HepG2 (cell line): Measurements from ENCODE around the gene OR10P1. TPM values are rescaled to one million over a fixed set of nuclear protein-coding genes. Genes with fewer than 3 reads are reported as not detected.

Experiments used
- ATAC-seq: fragments of 200-7000 bp; cut with Tn5 transposase; 3 replicates; pipeline ENCODE4 v1.9.1; 2020; ENCODE audit warnings: mild to moderate bottlenecking, moderate library complexity
- BruUV-seq: library from RNA; stranded (reverse); fragments of 400-500 nt; replicated peaks from 2 replicates; lab custom pipeline; 2021; lab: Mats Ljungman, UMichigan
- CTCF ChIA-PET: fragments of 300-600 bp; formaldehyde crosslinking; extraction: SDS; loops from one replicate; lab custom pipeline; 2021; ENCODE audit warnings: low total read pairs, inconsistent platforms, low intra/inter-chr PET ratio; lab: Yijun Ruan, JAX
- POLR2A ChIA-PET: fragments of 350-600 bp; sonication (Branson Sonifier 250); formaldehyde crosslinking; loops from one replicate; lab custom pipeline; 2020; ENCODE audit warnings: antibody characterized with exemption, inconsistent platforms; lab: Yijun Ruan, JAX
- DNase-seq: peaks from one replicate; pipeline ENCODE4 v3.0.0-alpha.2; 2015; ENCODE audit warnings: low spot score
- FAIRE-seq: peaks from 3 replicates; lab custom pipeline; 2011; peaks lifted over from hg19 to GRCh38; lab: Jason Lieb, UNC
- H2AFZ ChIP-seq: one replicate; pipeline ENCODE4 v1.6.1; 2011; ENCODE audit warnings: low read length, inconsistent platforms
- H3K27ac ChIP-seq: fragments of 300-600 bp; 3 replicates; pipeline ENCODE4 v1.8.0; 2011; ENCODE audit warnings: mixed run types, mild to moderate bottlenecking, mixed read lengths, low read length, inconsistent platforms; ENCODE audit not compliant: insufficient read depth; ENCODE audit errors: extremely low read length
- H3K27me3 ChIP-seq, 2 experiments: fragments of 200-600 bp in 1 of 2; 2 replicates in 1 of 2; 3 replicates in 1 of 2; pipeline versions ENCODE4 v1.6.0 to v1.8.0; 2011; ENCODE audit warnings: low read length in 2 of 2, mild to moderate bottlenecking in 2 of 2, moderate library complexity in 2 of 2, inconsistent platforms in 1 of 2; ENCODE audit not compliant: insufficient read depth in 2 of 2, control insufficient read depth in 1 of 2
- H3K36me3 ChIP-seq, 2 experiments: fragments of 200-600 bp in 1 of 2; replicated peaks in 1 of 2; 2 replicates in 1 of 2; 3 replicates in 1 of 2; pipeline versions ENCODE4 v1.5.1 to v1.8.0; 2011; ENCODE audit warnings: low read length in 2 of 2, inconsistent platforms in 1 of 2; ENCODE audit not compliant: insufficient read depth in 2 of 2, control insufficient read depth in 1 of 2
- H3K4me1 ChIP-seq: 2 replicates; pipeline ENCODE4 v1.5.1; 2012; ENCODE audit warnings: low read length, inconsistent platforms; ENCODE audit not compliant: insufficient read depth
- H3K4me2 ChIP-seq: 2 replicates; pipeline ENCODE4 v1.6.0; 2011; ENCODE audit warnings: low read depth, low read length, inconsistent platforms
- H3K4me3 ChIP-seq, 3 experiments: fragments of 200-600 bp in 1 of 3; sonication (generic), shearing (Covaris generic) in 1 of 3; replicated peaks in 1 of 3; 2 replicates each; pipeline ENCODE4 v1.5.1; 2011 to 2016; ENCODE audit warnings: low read length in 3 of 3, inconsistent platforms in 2 of 3, low read depth in 2 of 3, mild to moderate bottlenecking in 2 of 3, control low read depth in 1 of 3, mixed read lengths in 1 of 3; ENCODE audit not compliant: insufficient read depth in 1 of 3
- H3K79me2 ChIP-seq: one replicate; pipeline ENCODE4 v1.6.1; 2011; ENCODE audit warnings: low read length, inconsistent platforms; ENCODE audit not compliant: insufficient read depth
- H3K9ac ChIP-seq: 2 replicates; pipeline ENCODE4 v1.6.0; 2011; ENCODE audit warnings: mild to moderate bottlenecking, low read depth, low read length, inconsistent platforms; ENCODE audit not compliant: insufficient read depth
- H3K9me3 ChIP-seq: 2 replicates; pipeline ENCODE4 v1.5.1; 2012; ENCODE audit warnings: mild to moderate bottlenecking, low read length
- H4K20me1 ChIP-seq: 2 replicates; pipeline ENCODE4 v1.6.0; 2011; ENCODE audit warnings: inconsistent platforms, mild to moderate bottlenecking, low read length, moderate library complexity; ENCODE audit not compliant: insufficient read depth
- CEBPB ChIP-seq: IDR thresholded peaks from 2 replicates; pipeline ENCODE4 v1.6.1; 2011; ENCODE audit warnings: low read depth, low read length, improper control_type of control experiment, borderline replicate concordance
- DR1 ChIP-seq: sonication (generic); formaldehyde crosslinking; IDR thresholded peaks from 2 replicates; pipeline ENCODE4 v1.8.0; 2021; ENCODE audit warnings: mild to moderate bottlenecking, missing genetic modification reagents, inconsistent platforms
- HES4 ChIP-seq: sonication (generic); formaldehyde crosslinking; IDR thresholded peaks from 2 replicates; pipeline ENCODE4 v1.9.0; 2021; ENCODE audit warnings: mild to moderate bottlenecking, missing genetic modification reagents, borderline replicate concordance
- STAG1 ChIP-seq: sonication (generic); formaldehyde crosslinking; IDR thresholded peaks from 2 replicates; pipeline ENCODE4 v1.4.0; 2020; ENCODE audit warnings: missing genetic modification reagents
- TEAD3 ChIP-seq: optimal IDR thresholded peaks from 2 replicates; pipeline ENCODE3; 2016; ENCODE audit warnings: borderline replicate concordance
- ZNF260 ChIP-seq: sonication (generic); formaldehyde crosslinking; IDR thresholded peaks from 2 replicates; pipeline ENCODE4 v1.4.0; 2020; ENCODE audit warnings: missing genetic modification reagents, low read depth, mild to moderate bottlenecking, borderline replicate concordance
- WGBS: methylation state at CpG from one replicate; pipeline ENCODE4 v1.1.6; 2017; ENCODE audit warnings: low lambda C conversion rate; 5-methylcytosine and 5-hydroxymethylcytosine counted together
- in situ Hi-C: cut with HindIII; loops from 2 replicates; pipeline ENCODE4 v1.10.0; 2017; ENCODE audit warnings: low pct_unique_long_range_greater_than_20kb; ENCODE audit not compliant: extremely low pct_ligation_motif_present
- intact Hi-C: fragments of 100-400 bp; cut with micrococcal nuclease; formaldehyde crosslinking; loops from one replicate; pipeline ENCODE4 v1.10.0; 2022; ENCODE audit not compliant: unreplicated experiment
- polyA plus RNA-seq, 8 experiments: library from polyadenylated mRNA; depleted of rRNA in 3 of 8; stranded (reverse) in 7 of 8; unstranded in 1 of 8; fragments of >200 nt; fragmentation: Illumina TruSeq in 4 of 8; extraction: Trizol in 4 of 8; gene quantifications; 2 replicates each; pipeline versions ENCODE4 v1.2.1 to v1.2.3, GENCODE V29; 2011 to 2016; ENCODE audit warnings: low read depth in 4 of 8, missing spikeins in 1 of 8, mixed read lengths in 1 of 8; ENCODE audit not compliant: insufficient read depth in 1 of 8
- total RNA-seq, 5 experiments: library from RNA; depleted of rRNA; stranded (reverse); fragments of >200 nt; fragmentation: Illumina TruSeq; extraction: Trizol; gene quantifications; 2 replicates each; pipeline ENCODE4 v1.2.3, GENCODE V29; 2016; ENCODE audit warnings: low read depth in 1 of 5
- TF ChIP-seq, protein P1 (sequence below): sonication (generic); formaldehyde crosslinking; IDR thresholded peaks from 2 replicates; pipeline ENCODE4 v1.4.0; 2020; ENCODE audit warnings: missing genetic modification reagents, borderline replicate concordance
- TF ChIP-seq, protein P2 (sequence below): sonication (generic); formaldehyde crosslinking; IDR thresholded peaks from 2 replicates; pipeline ENCODE4 v1.5.0; 2020; ENCODE audit warnings: mild to moderate bottlenecking, missing genetic modification reagents, moderate library complexity
- TF ChIP-seq, protein P3 (sequence below): sonication (generic); formaldehyde crosslinking; IDR thresholded peaks from 2 replicates; pipeline ENCODE4 v1.4.0; 2020; ENCODE audit warnings: missing genetic modification reagents

OR10P1 gene
- total and polyA plus RNA-seq, 2 of the 13 experiments (the other 11 are each of a cell fraction or from before 2014, with no cell fraction given) = not detected

DNA sequence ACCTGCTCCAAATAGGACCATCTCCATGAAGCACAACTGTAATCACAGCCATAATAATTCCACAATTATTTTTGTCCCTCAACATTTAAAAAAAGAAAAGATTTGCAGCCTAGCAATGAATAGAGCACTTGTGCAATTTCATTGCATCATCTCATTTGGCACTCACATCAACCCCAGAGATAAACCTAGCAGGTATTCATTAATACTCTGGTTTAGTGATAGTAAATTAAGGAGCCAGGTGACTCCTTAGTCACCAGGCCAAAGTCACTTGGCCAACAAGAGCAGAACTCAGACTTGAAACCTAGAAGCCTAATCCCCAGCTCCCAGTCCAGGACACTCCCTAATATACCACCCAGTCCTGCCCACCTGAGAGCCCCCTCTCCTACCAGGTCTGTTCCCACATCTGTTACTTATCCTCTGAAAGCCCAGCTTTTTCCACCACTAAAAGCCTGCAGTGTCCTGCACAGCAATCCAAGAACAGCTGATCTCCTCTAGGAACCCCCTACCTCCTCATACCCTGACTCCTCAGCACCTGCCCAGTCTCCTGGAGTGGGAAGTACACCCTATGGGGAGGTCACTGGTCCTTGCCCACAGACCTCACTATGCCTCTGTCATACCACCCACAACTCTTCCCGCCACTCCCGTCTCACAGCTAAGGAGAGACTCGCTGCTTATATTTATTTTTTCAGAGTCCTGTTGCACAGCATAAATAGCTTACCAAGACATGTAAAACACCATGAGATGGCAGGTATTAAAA lies 22.1 kb downstream of the OR10P1 start:
- ChIA-PET CTCF (interaction anchor here (2.2 kb wide), 1 partner anchor 79 kb away, joined by 23 read pairs; no protein-coding TSS in a partner anchor), POLR2A (no interaction called here)
- Histone ChIP-seq H4K20me1 (no peaks in the 10 kb centered on the region), H2AFZ (no peak overlapping the region), H3K9ac (no peak overlapping the region), H3K27me3 (no peaks in the 10 kb centered on the region), H3K79me2 (no peaks in the 10 kb centered on the region), H3K4me1 (peaks cover 10% of the 10 kb centered on the region), H3K9me3 (no peaks in the 10 kb centered on the region), H3K4me2 (no peak overlapping the region), H3K27ac (no peak overlapping the region), H3K36me3 (no peaks in the 10 kb centered on the region), H3K4me3 (no peak overlapping the region)
- intact Hi-C loops = loop anchor here (1.0 kb wide), 1 partner anchor 22 kb away; a partner anchor contains a TSS
- FAIRE-seq = no peak
- no peak for ATAC-seq
- TF ChIP-seq DR1 (CRISPR knock-in tag) (no peak), CEBPB (0 out of 2 replicates have a peak, but pooled peaks have one; percentile 21), HES4 (CRISPR knock-in tag) (no peak), ZNF260 (CRISPR knock-in tag) (no peak)
- WGBS = 19% methylated on average over 3 of the region's 3 CpGs
- BruUV-seq = no TSS peak
- in situ Hi-C loops = no loop called here
- no peak for DNase-seq

DNA sequence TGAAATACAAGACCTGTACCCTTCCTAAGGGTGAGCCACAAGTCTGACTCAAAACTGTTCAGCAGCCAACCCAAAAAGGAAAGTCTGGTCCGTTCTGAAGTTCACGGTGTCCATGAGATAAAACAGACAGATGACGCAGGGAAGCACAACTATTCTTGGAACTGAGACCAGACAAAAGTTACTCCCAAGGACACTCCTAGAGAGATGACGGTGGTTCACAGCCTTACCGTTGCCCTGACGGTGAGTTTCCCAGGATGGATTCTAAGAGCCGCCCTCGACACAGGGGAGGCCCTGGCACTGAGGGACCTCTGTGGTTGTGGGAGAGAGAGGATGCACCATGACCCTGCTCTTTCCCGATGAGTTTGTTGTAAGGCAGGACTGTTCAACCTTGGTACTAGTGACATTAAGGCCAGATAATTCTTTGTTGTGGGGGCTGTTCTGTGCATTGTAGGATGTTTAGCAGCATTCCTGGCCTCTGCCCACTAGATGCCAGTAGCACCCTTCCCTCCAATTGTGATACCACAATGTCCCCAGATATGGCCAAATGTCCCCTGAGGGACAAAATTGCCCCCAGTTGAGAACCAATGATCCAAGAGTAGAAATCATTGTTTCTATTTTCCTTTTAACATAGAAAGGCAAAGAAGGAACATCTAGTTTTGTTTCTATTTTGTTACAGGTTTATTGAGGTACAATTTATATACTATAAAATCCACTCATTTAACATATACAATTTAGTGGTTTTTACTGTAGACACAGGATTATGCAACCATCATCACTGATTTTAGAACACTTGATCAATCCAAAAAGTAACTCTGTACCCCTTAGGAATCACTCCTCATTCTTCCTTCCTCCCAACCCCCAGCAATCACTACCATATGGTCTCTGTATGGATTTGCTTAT lies 23.0 kb downstream of the OR10P1 start:
- H3K9me3 ChIP-seq = no peaks in the 10 kb centered on the region
- intact Hi-C loops (loop anchor here (1.0 kb wide), 3 partner anchors 22 to 78 kb away; a partner anchor contains a TSS), in situ Hi-C loops (loop anchor here (5.0 kb wide), 1 partner anchor 78 kb away; no protein-coding TSS in a partner anchor)
- FAIRE-seq (peak; percentile 49), ATAC-seq (peak; percentile 76), DNase-seq (peak; percentile 27)
- H3K79me2 ChIP-seq = no peaks in the 10 kb centered on the region
- POLR2A ChIA-PET = no interaction called here
- BruUV-seq = no TSS peak
- H3K27me3 ChIP-seq = 0 out of 5 replicates have a peak, but pooled peaks cover 0 to 1% of the 10 kb centered on the region in 2 experiments
- no peak overlapping the region for H3K4me2 ChIP-seq
- CTCF ChIA-PET = interaction anchor here (1.3 to 2.2 kb wide), 3 partner anchors 22 to 78 kb away, joined by 6 to 23 read pairs (median 9); a partner anchor contains a TSS
- H3K27ac ChIP-seq = no peak overlapping the region
- H3K9ac ChIP-seq = no peak overlapping the region
- no peak overlapping the region for H3K4me3 ChIP-seq
- H2AFZ ChIP-seq = no peak overlapping the region
- no peaks in the 10 kb centered on the region for H3K36me3 ChIP-seq
- WGBS = 30% methylated on average over 9 of the region's 9 CpGs
- H3K4me1 ChIP-seq = peaks cover 10% of the 10 kb centered on the region
- H4K20me1 ChIP-seq = no peaks in the 10 kb centered on the region
- TF ChIP-seq, protein P1, sequence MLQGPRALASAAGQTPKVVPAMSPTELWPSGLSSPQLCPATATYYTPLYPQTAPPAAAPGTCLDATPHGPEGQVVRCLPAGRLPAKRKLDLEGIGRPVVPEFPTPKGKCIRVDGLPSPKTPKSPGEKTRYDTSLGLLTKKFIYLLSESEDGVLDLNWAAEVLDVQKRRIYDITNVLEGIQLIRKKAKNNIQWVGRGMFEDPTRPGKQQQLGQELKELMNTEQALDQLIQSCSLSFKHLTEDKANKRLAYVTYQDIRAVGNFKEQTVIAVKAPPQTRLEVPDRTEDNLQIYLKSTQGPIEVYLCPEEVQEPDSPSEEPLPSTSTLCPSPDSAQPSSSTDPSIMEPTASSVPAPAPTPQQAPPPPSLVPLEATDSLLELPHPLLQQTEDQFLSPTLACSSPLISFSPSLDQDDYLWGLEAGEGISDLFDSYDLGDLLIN (CRISPR knock-in tag) = no peak
- TF ChIP-seq, protein P2, sequence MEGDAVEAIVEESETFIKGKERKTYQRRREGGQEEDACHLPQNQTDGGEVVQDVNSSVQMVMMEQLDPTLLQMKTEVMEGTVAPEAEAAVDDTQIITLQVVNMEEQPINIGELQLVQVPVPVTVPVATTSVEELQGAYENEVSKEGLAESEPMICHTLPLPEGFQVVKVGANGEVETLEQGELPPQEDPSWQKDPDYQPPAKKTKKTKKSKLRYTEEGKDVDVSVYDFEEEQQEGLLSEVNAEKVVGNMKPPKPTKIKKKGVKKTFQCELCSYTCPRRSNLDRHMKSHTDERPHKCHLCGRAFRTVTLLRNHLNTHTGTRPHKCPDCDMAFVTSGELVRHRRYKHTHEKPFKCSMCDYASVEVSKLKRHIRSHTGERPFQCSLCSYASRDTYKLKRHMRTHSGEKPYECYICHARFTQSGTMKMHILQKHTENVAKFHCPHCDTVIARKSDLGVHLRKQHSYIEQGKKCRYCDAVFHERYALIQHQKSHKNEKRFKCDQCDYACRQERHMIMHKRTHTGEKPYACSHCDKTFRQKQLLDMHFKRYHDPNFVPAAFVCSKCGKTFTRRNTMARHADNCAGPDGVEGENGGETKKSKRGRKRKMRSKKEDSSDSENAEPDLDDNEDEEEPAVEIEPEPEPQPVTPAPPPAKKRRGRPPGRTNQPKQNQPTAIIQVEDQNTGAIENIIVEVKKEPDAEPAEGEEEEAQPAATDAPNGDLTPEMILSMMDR (CRISPR knock-in tag) = peak; percentile 66
- TF ChIP-seq, protein P3, sequence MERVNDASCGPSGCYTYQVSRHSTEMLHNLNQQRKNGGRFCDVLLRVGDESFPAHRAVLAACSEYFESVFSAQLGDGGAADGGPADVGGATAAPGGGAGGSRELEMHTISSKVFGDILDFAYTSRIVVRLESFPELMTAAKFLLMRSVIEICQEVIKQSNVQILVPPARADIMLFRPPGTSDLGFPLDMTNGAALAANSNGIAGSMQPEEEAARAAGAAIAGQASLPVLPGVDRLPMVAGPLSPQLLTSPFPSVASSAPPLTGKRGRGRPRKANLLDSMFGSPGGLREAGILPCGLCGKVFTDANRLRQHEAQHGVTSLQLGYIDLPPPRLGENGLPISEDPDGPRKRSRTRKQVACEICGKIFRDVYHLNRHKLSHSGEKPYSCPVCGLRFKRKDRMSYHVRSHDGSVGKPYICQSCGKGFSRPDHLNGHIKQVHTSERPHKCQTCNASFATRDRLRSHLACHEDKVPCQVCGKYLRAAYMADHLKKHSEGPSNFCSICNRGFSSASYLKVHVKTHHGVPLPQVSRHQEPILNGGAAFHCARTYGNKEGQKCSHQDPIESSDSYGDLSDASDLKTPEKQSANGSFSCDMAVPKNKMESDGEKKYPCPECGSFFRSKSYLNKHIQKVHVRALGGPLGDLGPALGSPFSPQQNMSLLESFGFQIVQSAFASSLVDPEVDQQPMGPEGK = 0 out of 2 replicates have a peak, but pooled peaks have one; percentile 11
- TF ChIP-seq TEAD3 (peak; percentile 21), STAG1 (CRISPR knock-in tag) (peak; percentile 78)
